DND-41 (cell line): ENCODE results near the gene MCF2L.

Experiments
- ATAC-seq: fragments of 200-7000 bp; cut with Tn5 transposase; 3 replicates; pipeline ENCODE4 v1.9.1; 2021; ENCODE audit warnings: low read depth; ENCODE audit not compliant: insufficient read depth
- DNase-seq: peaks from one replicate; pipeline ENCODE4 v3.0.0-alpha.2; 2020
- H2AFZ ChIP-seq: 2 replicates; pipeline ENCODE4 v1.6.0; 2012; ENCODE audit warnings: low read depth, low read length
- H3K27ac ChIP-seq: 2 replicates; pipeline ENCODE4 v1.5.1; 2012; ENCODE audit warnings: low read length, inconsistent platforms
- H3K27me3 ChIP-seq: fragments of 200-600 bp; sonication (generic); 2 replicates; pipeline ENCODE4 v1.6.0; 2012; ENCODE audit warnings: low read length, mild to moderate bottlenecking, inconsistent platforms; ENCODE audit not compliant: insufficient read depth, poor library complexity
- H3K36me3 ChIP-seq: 2 replicates; pipeline ENCODE4 v1.5.1; 2012; ENCODE audit warnings: low read length, inconsistent platforms; ENCODE audit not compliant: insufficient read depth
- H3K4me1 ChIP-seq: 2 replicates; pipeline ENCODE4 v1.5.1; 2012; ENCODE audit warnings: mild to moderate bottlenecking, low read length; ENCODE audit not compliant: insufficient read depth
- H3K4me2 ChIP-seq: 2 replicates; pipeline ENCODE4 v1.6.0; 2012; ENCODE audit warnings: mild to moderate bottlenecking, moderate library complexity, low read length, inconsistent platforms; ENCODE audit not compliant: insufficient read depth
- H3K4me3 ChIP-seq, 2 experiments: fragments of 200-600 bp in 1 of 2; shearing (Covaris generic) in 1 of 2; 2 replicates each; pipeline ENCODE4 v1.5.1; 2012 to 2016; ENCODE audit warnings: inconsistent platforms in 2 of 2, low read length in 2 of 2, mild to moderate bottlenecking in 2 of 2, low read depth in 1 of 2, moderate library complexity in 1 of 2
- H3K79me2 ChIP-seq: 2 replicates; pipeline ENCODE4 v1.6.0; 2012; ENCODE audit warnings: low read length, inconsistent platforms; ENCODE audit not compliant: insufficient read depth
- H3K9ac ChIP-seq: 2 replicates; pipeline ENCODE4 v1.6.0; 2012; ENCODE audit warnings: low read depth, mild to moderate bottlenecking, inconsistent platforms, low read length, moderate library complexity
- H3K9me3 ChIP-seq: 2 replicates; pipeline ENCODE4 v1.5.1; 2012; ENCODE audit warnings: low read length, moderate library complexity, mild to moderate bottlenecking, inconsistent platforms; ENCODE audit not compliant: insufficient read depth, severe bottlenecking
- H4K20me1 ChIP-seq: 2 replicates; pipeline ENCODE4 v1.6.0; 2012; ENCODE audit warnings: low read length; ENCODE audit not compliant: insufficient read depth
- EZH2 ChIP-seq: IDR thresholded peaks from 3 replicates; pipeline ENCODE4 v1.6.1; 2012; ENCODE audit warnings: borderline replicate concordance, low read depth, mild to moderate bottlenecking, moderate library complexity, low read length, inconsistent platforms; ENCODE audit not compliant: severe bottlenecking
- TF ChIP-seq, protein P1 (sequence below): IDR thresholded peaks from 2 replicates; pipeline ENCODE4 v1.5.1; 2012; ENCODE audit warnings: borderline replicate concordance, low read length, moderate library complexity, mild to moderate bottlenecking; ENCODE audit not compliant: poor library complexity, severe bottlenecking; ENCODE audit errors: extremely low read depth

The MCF2L gene

DNA sequence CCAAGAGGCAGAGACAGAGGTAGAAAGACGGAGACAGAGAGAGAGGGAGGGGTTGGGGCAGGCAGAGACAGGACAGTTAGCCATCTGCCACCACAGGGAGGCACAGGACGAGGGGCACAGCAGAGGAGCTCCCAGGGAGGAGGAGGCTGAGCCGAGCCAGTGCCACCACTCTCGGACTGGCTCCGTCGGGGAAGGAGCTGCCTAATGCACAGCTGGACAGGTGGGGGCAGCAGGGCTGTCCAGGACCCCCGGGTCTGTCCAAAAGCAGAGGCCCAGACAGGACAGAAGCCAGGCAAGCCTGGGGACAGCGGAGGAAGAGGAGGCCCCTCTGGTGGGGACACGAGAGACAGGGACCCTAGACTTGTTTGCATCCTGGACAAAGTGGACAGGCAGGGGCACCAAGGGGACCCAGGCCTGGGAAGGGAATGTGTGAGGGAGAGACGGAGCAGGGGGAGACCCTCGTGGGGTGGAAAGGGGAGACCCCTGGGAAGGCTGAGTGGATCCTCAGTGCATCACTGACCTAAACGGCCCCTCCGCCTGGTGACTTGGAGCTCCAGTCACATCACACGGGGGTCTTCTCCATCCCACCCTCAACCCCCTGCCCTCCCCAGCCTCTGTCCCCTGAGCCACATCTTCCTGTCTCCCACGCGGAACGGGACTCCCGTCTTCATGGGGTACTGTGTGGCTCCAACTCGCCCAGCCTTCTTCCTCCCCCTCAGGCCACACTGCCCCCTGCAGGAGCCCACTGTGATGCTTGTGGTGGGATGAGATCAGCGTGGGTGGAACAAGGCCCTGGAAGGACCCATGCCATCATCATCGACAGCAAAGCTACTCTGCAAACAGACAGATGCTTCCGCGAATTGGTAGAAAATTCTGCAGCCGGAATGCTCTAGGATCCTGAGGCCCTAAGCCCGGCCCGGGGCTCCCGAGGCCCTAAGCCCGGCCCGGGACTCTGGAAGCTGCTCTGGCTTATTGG is 154.5 kb downstream of the MCF2L start:
- H3K36me3 ChIP-seq: no peaks in the 10 kb centered on the region
- no peak for ATAC-seq
- H3K27ac ChIP-seq: no peak overlapping the region
- H2AFZ ChIP-seq: no peak overlapping the region
- no peaks in the 10 kb centered on the region for H3K9me3 ChIP-seq
- H3K27me3 ChIP-seq: no peaks in the 10 kb centered on the region
- no peaks in the 10 kb centered on the region for H3K4me1 ChIP-seq
- DNase-seq: no peak
- no peak overlapping the region for H3K4me2 ChIP-seq
- H4K20me1 ChIP-seq: peaks cover 4% of the 10 kb centered on the region; the same call in 1 of the 2 replicates
- H3K9ac ChIP-seq: no peak overlapping the region
- H3K4me3 ChIP-seq: no peak overlapping the region
- TF ChIP-seq EZH2: no peak
- TF ChIP-seq, protein P1, sequence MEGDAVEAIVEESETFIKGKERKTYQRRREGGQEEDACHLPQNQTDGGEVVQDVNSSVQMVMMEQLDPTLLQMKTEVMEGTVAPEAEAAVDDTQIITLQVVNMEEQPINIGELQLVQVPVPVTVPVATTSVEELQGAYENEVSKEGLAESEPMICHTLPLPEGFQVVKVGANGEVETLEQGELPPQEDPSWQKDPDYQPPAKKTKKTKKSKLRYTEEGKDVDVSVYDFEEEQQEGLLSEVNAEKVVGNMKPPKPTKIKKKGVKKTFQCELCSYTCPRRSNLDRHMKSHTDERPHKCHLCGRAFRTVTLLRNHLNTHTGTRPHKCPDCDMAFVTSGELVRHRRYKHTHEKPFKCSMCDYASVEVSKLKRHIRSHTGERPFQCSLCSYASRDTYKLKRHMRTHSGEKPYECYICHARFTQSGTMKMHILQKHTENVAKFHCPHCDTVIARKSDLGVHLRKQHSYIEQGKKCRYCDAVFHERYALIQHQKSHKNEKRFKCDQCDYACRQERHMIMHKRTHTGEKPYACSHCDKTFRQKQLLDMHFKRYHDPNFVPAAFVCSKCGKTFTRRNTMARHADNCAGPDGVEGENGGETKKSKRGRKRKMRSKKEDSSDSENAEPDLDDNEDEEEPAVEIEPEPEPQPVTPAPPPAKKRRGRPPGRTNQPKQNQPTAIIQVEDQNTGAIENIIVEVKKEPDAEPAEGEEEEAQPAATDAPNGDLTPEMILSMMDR: peak; percentile 42
- H3K79me2 ChIP-seq: no peaks in the 10 kb centered on the region

GRCh38 chr13:113124211-113124970 is 155.4 kb downstream of the MCF2L start:
- no peaks in the 10 kb centered on the region for H3K79me2 ChIP-seq
- no peak overlapping the region for H3K9ac ChIP-seq
- H2AFZ ChIP-seq: no peak overlapping the region
- no peak overlapping the region for H3K27ac ChIP-seq
- ATAC-seq (no peak), DNase-seq (no peak)
- H3K4me3 ChIP-seq: no peak overlapping the region
- H3K4me2 ChIP-seq: no peak overlapping the region
- H3K4me1 ChIP-seq: no peaks in the 10 kb centered on the region
- no peaks in the 10 kb centered on the region for H3K36me3 ChIP-seq
- no peaks in the 10 kb centered on the region for H3K27me3 ChIP-seq
- TF ChIP-seq, protein P1: no peak
- no peak for TF ChIP-seq EZH2
- H4K20me1 ChIP-seq: peaks cover 4% of the 10 kb centered on the region; the same call in 1 of the 2 replicates
- H3K9me3 ChIP-seq: no peaks in the 10 kb centered on the region

DNA sequence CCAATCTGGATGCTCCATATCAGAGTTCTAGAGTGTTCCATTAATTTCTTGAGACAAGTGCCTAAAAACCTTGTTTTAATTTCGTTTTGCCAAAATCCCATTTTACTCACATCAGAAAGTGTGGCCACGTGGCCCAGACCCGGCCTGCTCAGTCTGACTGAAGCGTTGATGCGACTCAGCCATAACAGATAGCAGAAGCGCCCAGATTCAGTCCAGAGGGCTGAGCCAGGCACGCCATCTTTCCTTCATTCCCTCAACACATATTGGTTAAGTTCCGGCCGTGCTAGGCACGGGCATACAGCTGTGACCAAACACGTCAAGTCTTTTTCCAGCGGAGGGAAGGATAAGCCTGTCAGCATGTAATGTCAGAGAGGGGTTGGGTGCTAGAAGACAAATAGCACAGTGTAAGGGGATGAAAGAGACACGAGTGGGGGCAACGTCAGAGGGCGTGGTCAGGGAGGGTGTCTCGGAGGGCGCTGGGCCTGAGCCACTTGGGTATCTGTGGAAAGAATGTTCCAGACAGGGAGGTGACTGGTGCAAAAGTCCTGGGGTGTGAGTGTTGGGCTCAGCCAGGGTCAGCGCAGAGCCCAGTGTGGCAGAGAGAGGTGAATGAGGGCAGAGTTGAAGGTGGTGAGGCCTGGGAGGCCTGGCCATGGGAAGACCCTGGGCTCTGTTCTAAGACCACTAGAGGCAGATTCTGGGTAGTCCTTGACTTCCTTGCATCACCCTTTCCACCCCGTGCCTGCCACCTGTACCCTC is 156.7 kb downstream of the MCF2L start:
- TF ChIP-seq, protein P1: no peak
- no peak for TF ChIP-seq EZH2
- Histone ChIP-seq H3K27me3 (no peaks in the 10 kb centered on the region), H3K9ac (no peak overlapping the region), H3K36me3 (no peaks in the 10 kb centered on the region), H3K79me2 (no peaks in the 10 kb centered on the region), H4K20me1 (peaks cover 4% of the 10 kb centered on the region; the same call in 1 of the 2 replicates), H3K4me3 (no peak overlapping the region), H3K4me2 (no peak overlapping the region), H3K9me3 (no peaks in the 10 kb centered on the region), H3K27ac (no peak overlapping the region), H3K4me1 (no peaks in the 10 kb centered on the region), H2AFZ (no peak overlapping the region)
- no peak for DNase-seq
- ATAC-seq: no peak
